Upper lobe of left lung (tissue), 6 donors: Measurements from ENCODE around the gene LECT2. TPM values are rescaled to one million over a fixed set of nuclear protein-coding genes. Genes with fewer than 3 reads are reported as not detected.

Experiments
- ATAC-seq, 2 donors: fragments of 200-7000 bp; cut with Tn5 transposase; one replicate each; pipeline ENCODE4 v1.9.1; 2022; ENCODE audit warnings: mild to moderate bottlenecking in 2 of 2, moderate library complexity in 2 of 2; ENCODE audit not compliant: low FRiP score in 2 of 2
- DNase-seq, 2 donors: peaks; one replicate each; pipeline ENCODE4 v3.0.0-alpha.2; 2019 to 2020
- H3K27ac ChIP-seq, 4 donors: fragments of 200-600 bp; sonication (generic); one replicate each; pipeline ENCODE4 v1.5.1; 2016 to 2019
- H3K27me3 ChIP-seq, 4 donors: fragments of 200-600 bp; sonication (generic); one replicate each; pipeline ENCODE4 v1.5.1; 2017 to 2019
- H3K36me3 ChIP-seq, 4 donors: fragments of 200-600 bp; sonication (generic); one replicate each; pipeline ENCODE4 v1.5.1; 2016 to 2019
- H3K4me1 ChIP-seq, 4 donors: fragments of 200-600 bp; sonication (generic); one replicate each; pipeline ENCODE4 v1.5.1; 2018 to 2019
- H3K4me3 ChIP-seq, 4 donors: fragments of 200-600 bp; sonication (generic); one replicate each; pipeline ENCODE4 v1.5.1; 2017 to 2019; ENCODE audit warnings: mild to moderate bottlenecking in 2 of 4, moderate library complexity in 1 of 4
- H3K9me3 ChIP-seq, 4 donors: fragments of 200-600 bp; sonication (generic); one replicate each; pipeline ENCODE4 v1.5.1; 2018 to 2019
- EP300 ChIP-seq, 4 donors: sonication (generic); formaldehyde crosslinking; IDR thresholded peaks; one replicate each; pipeline ENCODE4 v1.5.1; 2017; ENCODE audit warnings: antibody characterized with exemption in 4 of 4, control low read depth in 2 of 4
- POLR2A ChIP-seq, 4 donors: fragments of 450-650 bp; IDR thresholded peaks; one replicate each; pipeline ENCODE4 v1.5.1; 2016 to 2017; ENCODE audit warnings: antibody characterized with exemption in 4 of 4, mild to moderate bottlenecking in 2 of 4
- POLR2AphosphoS5 ChIP-seq, 2 donors: sonication (generic); formaldehyde crosslinking; IDR thresholded peaks; one replicate each; pipeline ENCODE4 v1.5.1; 2017; ENCODE audit warnings: antibody characterized with exemption in 2 of 2
- WGBS, 2 donors: methylation state at CpG; one replicate each; pipeline ENCODE4 v1.1.5; 2017 to 2018; 5-methylcytosine and 5-hydroxymethylcytosine counted together
- total RNA-seq, 6 donors: library from RNA; depleted of rRNA in 4 of 6; stranded (reverse); fragments of >200 nt in 4 of 6; gene quantifications; one replicate each; pipeline versions ENCODE4 v1.1.0 to v1.2.1, GENCODE V29; 2016 to 2021
- TF ChIP-seq, protein P1 (sequence below), 6 experiments: fragments of 450-650 bp in 4 of 6; fragments of 200-600 bp in 2 of 6; sonication (generic) in 2 of 6; IDR thresholded peaks; one replicate each; pipeline ENCODE4 v1.5.1; 2016 to 2019; ENCODE audit warnings: antibody characterized with exemption in 6 of 6
- donor health status: DM: no; HTN: no; CAD: no; lungs with moderate emphysema.
- donor health status: DM: no; HTN: yes; CAD: no; lungs with severe emphysema.

Gene LECT2
- total RNA-seq, 6 donors from 2014 or later: not detected

DNA sequence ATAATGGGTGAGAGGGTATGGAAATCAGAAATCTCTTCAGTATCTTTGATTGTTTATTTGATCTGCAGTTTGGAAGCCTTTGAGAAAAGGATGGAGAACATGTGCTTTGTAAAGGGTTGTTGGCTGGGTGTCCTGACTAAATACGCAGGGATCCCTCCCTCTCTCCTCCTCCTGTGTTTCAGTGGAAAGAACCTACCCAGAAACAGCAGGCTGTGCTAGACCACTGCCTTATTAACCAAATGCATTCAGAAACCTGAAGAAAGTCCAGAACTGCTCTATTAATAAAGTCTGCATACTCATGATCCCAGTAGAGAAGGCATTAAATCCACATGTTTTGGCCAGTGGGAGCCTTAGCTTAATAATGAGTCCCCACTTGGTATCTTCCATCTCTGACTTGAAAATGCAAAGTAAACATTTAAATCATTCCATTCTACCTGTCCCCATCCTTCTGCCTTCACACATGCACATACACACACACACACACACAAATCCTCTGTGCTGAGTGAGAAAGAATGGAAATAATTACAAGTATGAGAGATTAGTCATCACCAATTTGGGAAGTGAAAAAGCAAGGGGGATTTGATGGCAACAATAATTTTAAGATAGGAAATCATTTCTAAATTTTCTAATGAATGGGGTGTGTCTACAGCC is 10.0 kb upstream of the LECT2 start:
- no peak overlapping the region for H3K27ac ChIP-seq
- DNase-seq (no peak), ATAC-seq (no peak)
- H3K9me3 ChIP-seq: no peaks in the 10 kb centered on the region
- H3K36me3 ChIP-seq: no peaks in the 10 kb centered on the region
- no peak overlapping the region for H3K4me3 ChIP-seq
- TF ChIP-seq POLR2AphosphoS5 (IDR thresholded peaks at IDR 0.05) (no peak), POLR2A (IDR thresholded peaks at IDR 0.05) (no peak), EP300 (IDR thresholded peaks at IDR 0.05) (no peak)
- TF ChIP-seq, protein P1, sequence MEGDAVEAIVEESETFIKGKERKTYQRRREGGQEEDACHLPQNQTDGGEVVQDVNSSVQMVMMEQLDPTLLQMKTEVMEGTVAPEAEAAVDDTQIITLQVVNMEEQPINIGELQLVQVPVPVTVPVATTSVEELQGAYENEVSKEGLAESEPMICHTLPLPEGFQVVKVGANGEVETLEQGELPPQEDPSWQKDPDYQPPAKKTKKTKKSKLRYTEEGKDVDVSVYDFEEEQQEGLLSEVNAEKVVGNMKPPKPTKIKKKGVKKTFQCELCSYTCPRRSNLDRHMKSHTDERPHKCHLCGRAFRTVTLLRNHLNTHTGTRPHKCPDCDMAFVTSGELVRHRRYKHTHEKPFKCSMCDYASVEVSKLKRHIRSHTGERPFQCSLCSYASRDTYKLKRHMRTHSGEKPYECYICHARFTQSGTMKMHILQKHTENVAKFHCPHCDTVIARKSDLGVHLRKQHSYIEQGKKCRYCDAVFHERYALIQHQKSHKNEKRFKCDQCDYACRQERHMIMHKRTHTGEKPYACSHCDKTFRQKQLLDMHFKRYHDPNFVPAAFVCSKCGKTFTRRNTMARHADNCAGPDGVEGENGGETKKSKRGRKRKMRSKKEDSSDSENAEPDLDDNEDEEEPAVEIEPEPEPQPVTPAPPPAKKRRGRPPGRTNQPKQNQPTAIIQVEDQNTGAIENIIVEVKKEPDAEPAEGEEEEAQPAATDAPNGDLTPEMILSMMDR (IDR thresholded peaks at IDR 0.05): no peak
- 70 to 76% methylated on average over 1 of the region's 1 CpG for WGBS, 2 donors
- no peaks in the 10 kb centered on the region for H3K4me1 ChIP-seq
- H3K27me3 ChIP-seq: no peaks in the 10 kb centered on the region

DNA sequence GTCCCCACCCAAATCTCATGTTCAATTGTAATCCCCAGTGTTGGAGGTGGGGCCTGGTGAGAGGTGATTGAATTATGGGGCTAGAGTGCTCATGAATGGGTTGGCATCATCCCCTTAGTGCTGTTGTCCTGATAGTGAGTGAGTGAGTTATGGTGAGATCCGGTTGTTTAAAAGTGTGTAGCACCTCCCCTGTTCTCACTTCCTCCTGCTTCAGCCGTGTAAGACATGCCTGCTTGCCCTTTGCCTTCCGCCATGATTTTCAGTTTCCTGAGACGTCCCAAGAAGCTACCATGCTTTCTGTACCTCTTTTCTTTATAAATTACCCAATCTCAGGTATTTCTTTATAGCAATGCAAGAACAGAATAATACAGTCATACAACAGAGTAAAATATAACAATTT is 742 bp upstream of the LECT2 start:
- H3K9me3 ChIP-seq: no peaks in the 10 kb centered on the region
- WGBS, 2 donors: 67 to 84% methylated on average over 4 of the region's 4 CpGs
- H3K4me1 ChIP-seq: no peaks in the 10 kb centered on the region
- H3K27ac ChIP-seq: no peak overlapping the region
- no peaks in the 10 kb centered on the region for H3K27me3 ChIP-seq
- TF ChIP-seq, protein P1 (IDR thresholded peaks at IDR 0.05): no peak
- no peak for TF ChIP-seq POLR2AphosphoS5 (IDR thresholded peaks at IDR 0.05)
- no peak for TF ChIP-seq EP300 (IDR thresholded peaks at IDR 0.05)
- TF ChIP-seq POLR2A (IDR thresholded peaks at IDR 0.05): no peak
- H3K4me3 ChIP-seq: no peak overlapping the region
- ATAC-seq (no peak), DNase-seq (no peak)
- H3K36me3 ChIP-seq: no peaks in the 10 kb centered on the region

DNA sequence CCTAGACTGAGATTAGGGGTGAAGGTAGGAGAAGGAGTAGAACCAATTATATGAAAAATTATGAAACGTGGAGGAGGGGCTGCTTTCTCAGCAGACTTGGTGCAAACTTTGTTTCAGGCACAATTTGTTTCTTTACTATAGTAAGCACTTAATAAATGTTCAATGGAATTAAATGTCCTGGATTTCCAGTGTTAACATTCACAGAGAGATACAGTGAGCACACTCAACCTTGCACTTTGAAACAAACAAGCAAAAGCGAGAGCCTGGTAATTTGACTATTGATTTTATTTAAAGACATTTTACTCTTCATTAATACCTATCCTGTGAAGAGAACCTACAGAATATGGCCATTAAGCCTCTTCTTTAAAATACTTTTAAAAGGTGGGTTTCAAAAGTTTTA is 933 bp downstream of the LECT2 start:
- Histone ChIP-seq H3K27me3 (no peaks in the 10 kb centered on the region), H3K4me1 (no peaks in the 10 kb centered on the region)

DNA sequence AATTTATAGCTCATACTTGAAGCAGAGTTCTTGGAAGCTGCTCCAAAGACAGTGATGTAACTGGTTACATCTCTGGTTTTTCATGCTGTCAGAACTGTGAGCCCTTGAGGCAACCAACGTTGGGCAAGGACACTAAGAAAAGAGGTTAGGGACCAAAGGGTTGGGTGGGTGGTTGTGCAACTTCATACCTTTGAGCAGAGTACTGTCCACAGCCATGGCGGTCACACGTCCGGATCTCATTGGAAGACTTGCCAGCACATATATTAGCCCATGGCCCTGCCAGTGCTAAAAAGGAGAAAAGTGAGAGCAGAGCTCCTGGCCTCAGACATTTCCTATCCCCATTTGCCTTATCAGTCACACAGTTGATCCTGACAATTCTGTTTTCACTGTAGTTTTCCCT is 2.1 kb downstream of the LECT2 start:
- TF ChIP-seq POLR2A (IDR thresholded peaks at IDR 0.05): no peak
- TF ChIP-seq POLR2AphosphoS5 (IDR thresholded peaks at IDR 0.05): no peak
- TF ChIP-seq, protein P1 (IDR thresholded peaks at IDR 0.05): no peak
- TF ChIP-seq EP300 (IDR thresholded peaks at IDR 0.05): no peak
- Histone ChIP-seq H3K9me3 (no peaks in the 10 kb centered on the region), H3K4me1 (no peaks in the 10 kb centered on the region), H3K27me3 (no peaks in the 10 kb centered on the region), H3K36me3 (no peaks in the 10 kb centered on the region), H3K4me3 (no peak overlapping the region), H3K27ac (no peak overlapping the region)
- WGBS, 2 donors: 83 to 91% methylated on average over 4 of the region's 4 CpGs
- DNase-seq (no peak), ATAC-seq (peak in 1 of 2 donors; percentile 8)

More for the DNA sequence above, 933 bp downstream of the LECT2 start:
- H3K27ac ChIP-seq: no peak overlapping the region
- ATAC-seq: no peak
- DNase-seq: no peak
- H3K36me3 ChIP-seq: no peaks in the 10 kb centered on the region
- TF ChIP-seq POLR2AphosphoS5 (IDR thresholded peaks at IDR 0.05): no peak
- TF ChIP-seq, protein P1 (IDR thresholded peaks at IDR 0.05): no peak
- TF ChIP-seq EP300 (IDR thresholded peaks at IDR 0.05): no peak
- no peak for TF ChIP-seq POLR2A (IDR thresholded peaks at IDR 0.05)
- WGBS, 2 donors: 80 to 84% methylated on average over 2 of the region's 2 CpGs
- H3K9me3 ChIP-seq: no peaks in the 10 kb centered on the region
- H3K4me3 ChIP-seq: no peak overlapping the region

DNA sequence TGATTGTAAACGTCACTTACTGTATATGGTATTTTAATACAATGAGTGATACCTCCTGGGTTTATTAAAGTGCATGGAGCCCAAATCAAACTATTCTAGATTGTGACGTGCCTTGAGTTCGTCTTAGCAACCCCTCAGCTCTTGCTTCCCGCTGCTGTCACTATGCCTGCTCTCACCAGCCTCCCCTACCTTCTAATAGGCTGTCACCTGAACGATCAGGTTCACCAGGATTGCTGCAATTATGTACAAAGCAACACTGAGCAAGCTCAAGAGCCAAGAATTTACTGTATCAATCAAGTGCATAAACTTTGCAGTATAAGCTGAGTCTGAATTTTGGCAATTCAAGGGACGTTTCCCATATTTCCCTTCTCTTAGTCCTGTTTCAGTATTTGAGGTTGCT is 3.0 kb downstream of the LECT2 start:
- H3K36me3 ChIP-seq: no peaks in the 10 kb centered on the region
- TF ChIP-seq, protein P1 (IDR thresholded peaks at IDR 0.05): no peak
- TF ChIP-seq POLR2AphosphoS5 (IDR thresholded peaks at IDR 0.05) (no peak), EP300 (IDR thresholded peaks at IDR 0.05) (no peak), POLR2A (IDR thresholded peaks at IDR 0.05) (no peak)
- H3K4me1 ChIP-seq: no peaks in the 10 kb centered on the region
- DNase-seq (no peak), ATAC-seq (no peak)
- H3K9me3 ChIP-seq: no peaks in the 10 kb centered on the region
- no peak overlapping the region for H3K4me3 ChIP-seq
- no peaks in the 10 kb centered on the region for H3K27me3 ChIP-seq
- no peak overlapping the region for H3K27ac ChIP-seq
- 67 to 68% methylated on average over 6 of the region's 6 CpGs for WGBS, 2 donors
